ENCODE results near the gene BTBD1.

The BTBD1 gene

GRCh38 chr15:82968066-82968465 lies 99.0 kb downstream of the BTBD1 start:
- H3K4me3 ChIP-seq (ENCODE audit: low read depth, low read length): no peak overlapping the region
- no peak for DNase-seq (ENCODE audit: low read depth)

- no peak for DNase-seq (ENCODE audit: low read depth)
- H3K4me3 ChIP-seq (ENCODE audit: low read depth, low read length): no peak overlapping the region
Observed at GRCh38 chr15:82966671-82967071, 100.4 kb downstream of the BTBD1 start.
